Neural crest cell (in vitro differentiated cells): Measurements from ENCODE around the gene IL17RA. TPM values are rescaled to one million over a fixed set of nuclear protein-coding genes. Genes with fewer than 3 reads are reported as not detected.

Source experiments
- DNase-seq: peaks from one replicate; pipeline ENCODE4 v3.0.0; 2021; ENCODE audit warnings: low read depth, mixed read lengths, low spot score
- H3K27ac Mint-ChIP-seq: one replicate; pipeline ENCODE4 v1.8.0; 2021; ENCODE audit warnings: mild to moderate bottlenecking, mixed read lengths; ENCODE audit not compliant: unreplicated experiment
- H3K27me3 Mint-ChIP-seq: 2 replicates; pipeline ENCODE4 v1.8.0; 2021; ENCODE audit warnings: low read depth, mild to moderate bottlenecking, mixed read lengths
- H3K36me3 Mint-ChIP-seq: 2 replicates; pipeline ENCODE4 v1.8.0; 2021; ENCODE audit warnings: low read depth, mild to moderate bottlenecking, mixed read lengths
- H3K4me1 Mint-ChIP-seq: 2 replicates; pipeline ENCODE4 v1.8.0; 2021; ENCODE audit warnings: mixed read lengths
- H3K4me3 Mint-ChIP-seq: one replicate; pipeline ENCODE4 v1.8.0; 2021; ENCODE audit warnings: mild to moderate bottlenecking, mixed read lengths
- H3K9me3 Mint-ChIP-seq: 2 replicates; pipeline ENCODE4 v1.8.0; 2021; ENCODE audit warnings: mixed read lengths
- CTCF ChIP-seq: fragments of 200-600 bp; sonication (generic); conservative IDR thresholded peaks from 2 replicates; pipeline ENCODE4 v1.5.0; 2021; ENCODE audit warnings: antibody characterized with exemption, mild to moderate bottlenecking
- total RNA-seq: library from RNA; stranded (reverse); gene quantifications from 2 replicates; pipeline ENCODE4 v1.2.1, GENCODE V29; 2021

The IL17RA gene
- total RNA-seq, 1 donor from 2014 or later = 7.1 TPM

GRCh38 chr22:17157714-17158113 lies 72.9 kb downstream of the IL17RA start:
- peaks cover 19% of the 10 kb centered on the region for H3K4me1 Mint-ChIP-seq
- no peaks in the 10 kb centered on the region for H3K36me3 Mint-ChIP-seq
- H3K9me3 Mint-ChIP-seq = no peaks in the 10 kb centered on the region
- no peak for TF ChIP-seq CTCF
- H3K4me3 Mint-ChIP-seq = peak overlapping the region; percentile 85
- no peak for DNase-seq
- H3K27me3 Mint-ChIP-seq = no peaks in the 10 kb centered on the region
- H3K27ac Mint-ChIP-seq = no peak overlapping the region

- H3K4me1 Mint-ChIP-seq = peaks cover 19% of the 10 kb centered on the region
- H3K27me3 Mint-ChIP-seq = no peaks in the 10 kb centered on the region
- H3K4me3 Mint-ChIP-seq = peak overlapping the region; percentile 85
- H3K36me3 Mint-ChIP-seq = no peaks in the 10 kb centered on the region
- no peak for DNase-seq
- H3K9me3 Mint-ChIP-seq = no peaks in the 10 kb centered on the region
- no peak for TF ChIP-seq CTCF
- peak overlapping the region; percentile 86 for H3K27ac Mint-ChIP-seq
Measured at GRCh38 chr22:17158176-17158567, 73.4 kb downstream of the IL17RA start.

GRCh38 chr22:17158568-17159503 lies 74.0 kb downstream of the IL17RA start, which contains the start of gene HDHD5:
Gene HDHD5 (minus strand): TSS chr22:17159277. CDS start chr22:17159251, 26 bp downstream.
- Mint-ChIP-seq H3K27me3 (no peaks in the 10 kb centered on the region), H3K27ac (peak within 1 kb of the TSS; percentile 93)

GRCh38 chr22:17159504-17159951 lies 74.7 kb downstream of the IL17RA start:
- H3K9me3 Mint-ChIP-seq = no peaks in the 10 kb centered on the region
- H3K27me3 Mint-ChIP-seq = no peaks in the 10 kb centered on the region
- H3K36me3 Mint-ChIP-seq = no peaks in the 10 kb centered on the region
- H3K27ac Mint-ChIP-seq = peak overlapping the region; percentile 93
- peaks cover 19% of the 10 kb centered on the region for H3K4me1 Mint-ChIP-seq
- no peak for TF ChIP-seq CTCF
- no peak for DNase-seq
- peak overlapping the region; percentile 91 for H3K4me3 Mint-ChIP-seq

More at GRCh38 chr22:17158568-17159503, 74.0 kb downstream of the IL17RA start, which contains the start of gene HDHD5:
- TF ChIP-seq CTCF = no peak
- peaks cover 19% of the 10 kb centered on the region for H3K4me1 Mint-ChIP-seq
- H3K36me3 Mint-ChIP-seq = no peaks in the 10 kb centered on the region
- no peaks in the 10 kb centered on the region for H3K9me3 Mint-ChIP-seq
- peak; percentile 79 for DNase-seq
- peak within 1 kb of the TSS; percentile 91 for H3K4me3 Mint-ChIP-seq

GRCh38 chr22:17161991-17162390 lies 77.2 kb downstream of the IL17RA start:
- no peak overlapping the region for H3K27ac Mint-ChIP-seq
- H3K4me3 Mint-ChIP-seq = peak overlapping the region; percentile 29
- no peaks in the 10 kb centered on the region for H3K9me3 Mint-ChIP-seq
- H3K27me3 Mint-ChIP-seq = no peaks in the 10 kb centered on the region
- TF ChIP-seq CTCF = no peak
- DNase-seq = no peak
- peaks cover 12% of the 10 kb centered on the region for H3K4me1 Mint-ChIP-seq
- H3K36me3 Mint-ChIP-seq = no peaks in the 10 kb centered on the region
